ENCODE results near the gene ZNF423.

GRCh38 chr16:49620158-49620868 lies 235.6 kb downstream of the ZNF423 start:
- no peak for TF ChIP-seq EZH2phosphoT487 (IDR thresholded peaks at IDR 0.05; ENCODE audit: low read length)
- TF ChIP-seq CTCF (IDR thresholded peaks at IDR 0.05; ENCODE audit: low read length): no peak

Measured in MM.1S (cell line).